ENCODE results near the gene SLC66A2. TPM values are rescaled to one million over a fixed set of nuclear protein-coding genes. Genes with fewer than 3 reads are reported as not detected.

The SLC66A2 gene
- total RNA-seq, 3 donors from 2014 or later (not counting 1 experiment from before 2014, with no cell fraction given), result 51.2 to 62.4 (median 54.1) TPM

- Mint-ChIP-seq H3K36me3 (no peaks in the 10 kb centered on the region), H3K9me3 (no peaks in the 10 kb centered on the region), H3K4me3 (peak overlapping the region; percentile 60), H3K27me3 (ENCODE audit: low read depth in 2 of 2) (no peaks in the 10 kb centered on the region), H3K4me1 (peaks cover 21 to 22% of the 10 kb centered on the region in 2 donors), H3K27ac (peak overlapping the region in 1 of 2 donors; percentile 13)
- Histone ChIP-seq H3K27ac (ENCODE audit: low read length) (no peak overlapping the region), H3K9me3 (ENCODE audit: control insufficient read depth, insufficient read depth, low read length) (no peaks in the 10 kb centered on the region), H3K27me3 (ENCODE audit: control insufficient read depth, insufficient read depth, low read length) (no peaks in the 10 kb centered on the region), H3K4me3 (ENCODE audit: low read length) (peak overlapping the region; percentile 56), H3K36me3 (ENCODE audit: control insufficient read depth, insufficient read depth, low read length) (peaks cover 2% of the 10 kb centered on the region), H3K4me1 (ENCODE audit: control insufficient read depth, insufficient read depth, low read length) (peaks cover 29% of the 10 kb centered on the region)
- no peak for TF ChIP-seq CTCF (IDR thresholded peaks at IDR 0.05)
- intact Hi-C loops (cut with micrococcal nuclease), result loop anchor here (5.0 kb wide), 2 partner anchors 35 to 80 kb away; partner anchors contain the start of genes RBFA and TXNL4A
- DNase-seq, result no peak
- ATAC-seq, result no peak
- WGBS (ENCODE audit: insufficient coverage), result 40% methylated on average over 43 of the region's 43 CpGs
These were observed 1.1 kb upstream of the SLC66A2 start for GRCh38 chr18:79952456-79952995.

- ATAC-seq, result peak; percentile 41 to 54 (median 42)
These were observed 725 bp downstream of the SLC66A2 start for GRCh38 chr18:79950515-79951341.

GRCh38 chr18:79949697-79950487 is 1.6 kb downstream of the SLC66A2 start:
- Histone ChIP-seq H3K9me3 (ENCODE audit: control insufficient read depth, insufficient read depth, low read length) (no peaks in the 10 kb centered on the region), H3K27me3 (ENCODE audit: control insufficient read depth, insufficient read depth, low read length) (no peaks in the 10 kb centered on the region), H3K4me3 (ENCODE audit: low read length) (peak overlapping the region; percentile 42), H3K36me3 (ENCODE audit: control insufficient read depth, insufficient read depth, low read length) (peaks cover 2% of the 10 kb centered on the region), H3K27ac (ENCODE audit: low read length) (peak overlapping the region; percentile 18), H3K4me1 (ENCODE audit: control insufficient read depth, insufficient read depth, low read length) (peaks cover 29% of the 10 kb centered on the region)
- H3K27ac Mint-ChIP-seq, result peak overlapping the region; percentile 76 to 79
- peak overlapping the region; percentile 90 for H3K4me3 Mint-ChIP-seq
- DNase-seq, result no peak
- 53% methylated on average over 11 of the region's 12 CpGs for WGBS (ENCODE audit: insufficient coverage)
- intact Hi-C loops (cut with micrococcal nuclease), result loop anchor here (5.0 kb wide), 2 partner anchors 37 to 82 kb away; partner anchors contain the start of genes RBFA and TXNL4A
- peaks cover 26 to 35% of the 10 kb centered on the region in 2 donors for H3K4me1 Mint-ChIP-seq
- no peaks in the 10 kb centered on the region for H3K27me3 Mint-ChIP-seq (ENCODE audit: low read depth in 2 of 2)
- no peaks in the 10 kb centered on the region for H3K9me3 Mint-ChIP-seq
- H3K36me3 Mint-ChIP-seq, result no peaks in the 10 kb centered on the region
- no peak for ATAC-seq
- no peak for TF ChIP-seq CTCF (IDR thresholded peaks at IDR 0.05)

More at GRCh38 chr18:79950515-79951341, 725 bp downstream of the SLC66A2 start:
- H3K27me3 Mint-ChIP-seq (ENCODE audit: low read depth in 2 of 2), result no peaks in the 10 kb centered on the region
- intact Hi-C loops (cut with micrococcal nuclease), result loop anchor here (1.0 to 5.0 kb wide), 3 partner anchors 13 to 82 kb away; partner anchors contain the start of genes RBFA and TXNL4A
- Histone ChIP-seq H3K27me3 (ENCODE audit: control insufficient read depth, insufficient read depth, low read length) (no peaks in the 10 kb centered on the region), H3K27ac (ENCODE audit: low read length) (no peak overlapping the region), H3K36me3 (ENCODE audit: control insufficient read depth, insufficient read depth, low read length) (peaks cover 2% of the 10 kb centered on the region), H3K4me3 (ENCODE audit: low read length) (peak overlapping the region; percentile 42), H3K9me3 (ENCODE audit: control insufficient read depth, insufficient read depth, low read length) (no peaks in the 10 kb centered on the region), H3K4me1 (ENCODE audit: control insufficient read depth, insufficient read depth, low read length) (peaks cover 29% of the 10 kb centered on the region)
- no peaks in the 10 kb centered on the region for H3K9me3 Mint-ChIP-seq
- 4% methylated on average over 81 of the region's 81 CpGs for WGBS (ENCODE audit: insufficient coverage)
- H3K27ac Mint-ChIP-seq, result peak overlapping the region; percentile 76 to 79
- no peaks in the 10 kb centered on the region for H3K36me3 Mint-ChIP-seq
- no peak for TF ChIP-seq CTCF (IDR thresholded peaks at IDR 0.05)
- peak overlapping the region; percentile 90 for H3K4me3 Mint-ChIP-seq
- peaks cover 21 to 30% of the 10 kb centered on the region in 2 donors for H3K4me1 Mint-ChIP-seq
- DNase-seq, result peak; percentile 40 to 49
